GM12874 (cell line): ENCODE data around the gene WFS1.

ENCODE experiments used
- TF ChIP-seq, protein P1 (sequence below): IDR thresholded peaks from 2 replicates; pipeline ENCODE4 v1.5.1; 2011; ENCODE audit warnings: low read depth, mild to moderate bottlenecking, control low read depth, low read length, moderate library complexity; ENCODE audit not compliant: insufficient read depth

WFS1 gene

GRCh38 chr4:6257247-6258025 is 12.2 kb upstream of the WFS1 start:
- TF ChIP-seq, protein P1, sequence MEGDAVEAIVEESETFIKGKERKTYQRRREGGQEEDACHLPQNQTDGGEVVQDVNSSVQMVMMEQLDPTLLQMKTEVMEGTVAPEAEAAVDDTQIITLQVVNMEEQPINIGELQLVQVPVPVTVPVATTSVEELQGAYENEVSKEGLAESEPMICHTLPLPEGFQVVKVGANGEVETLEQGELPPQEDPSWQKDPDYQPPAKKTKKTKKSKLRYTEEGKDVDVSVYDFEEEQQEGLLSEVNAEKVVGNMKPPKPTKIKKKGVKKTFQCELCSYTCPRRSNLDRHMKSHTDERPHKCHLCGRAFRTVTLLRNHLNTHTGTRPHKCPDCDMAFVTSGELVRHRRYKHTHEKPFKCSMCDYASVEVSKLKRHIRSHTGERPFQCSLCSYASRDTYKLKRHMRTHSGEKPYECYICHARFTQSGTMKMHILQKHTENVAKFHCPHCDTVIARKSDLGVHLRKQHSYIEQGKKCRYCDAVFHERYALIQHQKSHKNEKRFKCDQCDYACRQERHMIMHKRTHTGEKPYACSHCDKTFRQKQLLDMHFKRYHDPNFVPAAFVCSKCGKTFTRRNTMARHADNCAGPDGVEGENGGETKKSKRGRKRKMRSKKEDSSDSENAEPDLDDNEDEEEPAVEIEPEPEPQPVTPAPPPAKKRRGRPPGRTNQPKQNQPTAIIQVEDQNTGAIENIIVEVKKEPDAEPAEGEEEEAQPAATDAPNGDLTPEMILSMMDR = no peak

DNA sequence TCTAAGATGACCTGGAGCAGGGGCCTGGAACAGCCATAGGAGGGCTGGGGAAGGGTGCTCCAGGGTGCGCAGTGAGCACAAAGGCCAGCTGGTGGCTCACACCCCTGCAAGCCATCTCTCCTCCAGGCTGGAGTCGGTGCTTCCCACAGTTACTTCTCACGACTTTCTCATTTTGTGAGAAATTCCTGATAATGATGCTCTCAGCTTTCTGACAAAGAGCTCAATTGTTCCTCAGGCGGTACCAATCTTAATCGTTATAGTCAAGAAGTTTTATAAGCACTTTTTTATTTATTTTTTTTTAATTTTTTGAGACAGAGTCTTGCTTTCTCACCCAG is 11.7 kb upstream of the WFS1 start:
- TF ChIP-seq, protein P1 = no peak

DNA sequence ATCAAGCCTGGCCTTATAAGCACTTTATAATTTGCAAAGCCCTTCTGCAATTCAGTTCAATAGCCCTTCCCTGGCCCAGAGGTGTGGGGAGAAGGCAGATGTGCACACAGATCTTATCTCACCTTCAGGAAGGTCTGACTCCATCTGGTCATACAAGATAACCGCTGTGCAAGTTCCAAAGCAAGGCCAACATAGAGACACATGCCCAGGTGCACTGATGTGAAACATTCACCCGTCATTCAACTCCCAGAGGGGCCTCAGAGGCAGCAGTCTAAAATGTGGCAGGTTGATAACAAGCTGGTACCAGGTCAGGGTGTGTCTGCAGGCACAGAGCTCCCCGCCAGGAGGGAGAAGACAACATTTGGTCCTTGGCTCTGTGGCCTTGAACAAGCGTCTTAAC is 10.9 kb upstream of the WFS1 start:
- TF ChIP-seq, protein P1 = no peak

- TF ChIP-seq, protein P1 = no peak
Observed at GRCh38 chr4:6259886-6260285, 9.8 kb upstream of the WFS1 start.

- TF ChIP-seq, protein P1 = no peak
Observed at GRCh38 chr4:6262176-6262575, 7.5 kb upstream of the WFS1 start.

DNA sequence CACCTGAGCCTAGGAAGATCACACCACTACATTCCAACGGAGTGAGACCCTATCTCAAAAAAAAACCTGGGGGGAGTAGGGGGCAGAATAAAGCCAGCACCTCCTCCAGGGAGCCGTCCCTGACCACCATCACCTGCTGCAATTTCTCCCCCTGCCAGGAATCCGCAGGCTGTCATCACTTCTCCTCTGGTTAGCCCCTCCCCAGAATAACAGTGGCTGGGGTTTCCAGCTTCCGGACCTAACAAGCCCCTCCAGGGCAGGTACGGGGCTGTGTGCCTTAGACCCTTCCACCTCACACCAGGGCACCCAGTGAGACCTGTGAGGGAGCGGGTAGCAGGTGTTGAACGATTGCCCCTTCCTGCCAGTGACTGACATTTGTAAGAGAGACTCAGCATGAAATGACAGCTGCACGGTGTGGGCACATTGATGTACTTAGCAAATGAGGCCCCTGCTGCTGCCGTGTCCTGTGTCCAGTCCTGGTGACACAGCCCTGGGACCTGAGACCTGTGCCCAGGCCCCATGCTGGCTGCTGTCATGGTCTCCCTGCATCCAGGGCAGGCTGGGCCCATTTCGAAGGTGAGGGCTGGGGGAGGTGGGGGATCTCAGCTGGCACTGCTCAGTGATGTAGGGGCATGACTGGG is 6.7 kb upstream of the WFS1 start:
- TF ChIP-seq, protein P1 = no peak

GRCh38 chr4:6263526-6264224 is 6.0 kb upstream of the WFS1 start:
- TF ChIP-seq, protein P1 = no peak
